ENCODE measurements around the gene FGD3.

The FGD3 gene

GRCh38 chr9:92954049-92954861 is 6.9 kb downstream of the FGD3 start:
- DNase-seq, result no peak

- DNase-seq, result no peak
These were observed 7.6 kb downstream of the FGD3 start for GRCh38 chr9:92954886-92955285.

- no peak for DNase-seq
These were observed 13.4 kb downstream of the FGD3 start for GRCh38 chr9:92960561-92961290.

- DNase-seq, result no peak
These were observed 14.4 kb downstream of the FGD3 start for GRCh38 chr9:92961627-92962302.

GRCh38 chr9:92962303-92962649 is 15.0 kb downstream of the FGD3 start:
- no peak for DNase-seq

GRCh38 chr9:92962846-92963245 is 15.5 kb downstream of the FGD3 start:
- DNase-seq, result no peak

- peak in 1 of 56 donors; percentile 6 for DNase-seq
These were observed 16.7 kb downstream of the FGD3 start for GRCh38 chr9:92963831-92964606.

GRCh38 chr9:92964607-92965060 is 17.3 kb downstream of the FGD3 start:
- DNase-seq, result no peak

- peak in 2 of 56 donors; percentile 4 to 16 for DNase-seq
These were observed 17.9 kb downstream of the FGD3 start for GRCh38 chr9:92965061-92965758.

- no peak for DNase-seq
These were observed 18.6 kb downstream of the FGD3 start for GRCh38 chr9:92965759-92966517.

- no peak for DNase-seq
These were observed 19.1 kb downstream of the FGD3 start for GRCh38 chr9:92966518-92966800.

- no peak for DNase-seq
These were observed 20.8 kb downstream of the FGD3 start for GRCh38 chr9:92968081-92968480.

- no peak for DNase-seq
These were observed 22.5 kb downstream of the FGD3 start for GRCh38 chr9:92969516-92970466.

GRCh38 chr9:92970467-92970923 is 23.2 kb downstream of the FGD3 start:
- peak in 6 of 56 donors; percentile 11 to 47 (median 26) for DNase-seq

- DNase-seq, result no peak
These were observed 23.8 kb downstream of the FGD3 start for GRCh38 chr9:92971121-92971520.

GRCh38 chr9:92971776-92972175 is 24.5 kb downstream of the FGD3 start:
- no peak for DNase-seq

- no peak for DNase-seq
These were observed 26.4 kb downstream of the FGD3 start for GRCh38 chr9:92973700-92974099.

- DNase-seq, result no peak
These were observed 26.9 kb downstream of the FGD3 start for GRCh38 chr9:92974161-92974661.
